Left renal cortex interstitium (tissue), 4 donors: ENCODE data around the gene WNK3. TPM values are rescaled to one million over a fixed set of nuclear protein-coding genes. Genes with fewer than 3 reads are reported as not detected.
"Not testable (repeated sequence)": the region's sequence is repeated elsewhere in the genome, so short reads cannot be mapped to it uniquely, and the experiment has no call there.

ENCODE experiments used
- DNase-seq, 4 donors: peaks; one replicate each; pipeline ENCODE4 v3.0.0-alpha.2; 2013; ENCODE audit warnings: low read depth in 4 of 4, low spot score in 2 of 4, missing footprints in 1 of 4
- polyA plus RNA-seq, 4 donors: library from polyadenylated mRNA; unstranded; fragments of 120-200 nt; gene quantifications; one replicate each; pipeline ENCODE4 v1.2.1, GENCODE V29; 2013; ENCODE audit not compliant: insufficient read length in 4 of 4

WNK3 gene
- polyA plus RNA-seq = 1 to 10 TPM; 3.7 to 6.4 (median 5.1) TPM

DNA sequence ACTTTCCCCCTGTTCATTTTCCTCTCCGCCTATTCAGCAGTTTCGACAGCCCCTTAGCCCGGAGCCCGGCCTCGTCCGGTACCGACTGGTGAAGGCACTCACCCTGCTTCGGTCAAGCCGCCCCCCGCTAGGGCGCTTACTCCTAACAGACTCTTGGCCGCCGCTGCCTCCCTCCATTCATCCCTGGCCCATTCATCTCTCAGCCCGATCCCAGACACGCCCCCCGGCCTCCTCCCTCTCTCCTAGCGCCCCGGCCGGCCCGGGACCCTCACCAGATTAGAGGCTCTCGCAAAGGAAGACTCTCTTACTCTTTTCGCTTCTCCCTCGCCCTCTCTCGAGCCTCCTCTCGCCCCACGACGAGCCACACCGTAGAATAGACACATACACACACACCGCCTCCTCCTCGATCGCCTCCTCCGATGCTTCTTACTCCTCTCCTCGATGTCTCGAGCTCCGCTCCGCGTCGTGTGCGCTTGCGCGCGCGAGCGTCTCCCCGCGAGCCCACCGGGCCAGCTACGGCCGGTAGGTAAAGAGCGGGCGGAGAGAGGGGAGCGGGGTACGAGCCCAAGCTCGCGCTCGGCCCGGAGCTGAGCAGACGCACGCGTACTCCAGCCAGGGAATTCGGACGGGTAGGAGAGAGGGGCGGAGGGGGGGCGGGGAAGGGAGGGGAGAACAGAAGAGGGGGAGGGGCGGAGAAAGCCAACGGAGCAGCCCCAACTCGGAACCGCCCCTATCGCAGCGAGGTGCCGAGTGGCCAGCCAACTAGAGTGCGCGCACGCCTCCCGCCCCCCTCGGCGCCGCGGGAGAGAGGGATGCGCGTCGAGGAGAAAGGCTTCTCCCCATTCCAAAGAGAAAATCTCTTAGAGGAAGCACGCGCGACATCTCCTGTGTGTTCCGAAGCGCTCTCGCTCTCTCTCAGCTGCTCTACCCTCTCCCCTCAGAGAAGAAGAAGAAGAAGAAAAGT lies at the start of gene WNK3:
WNK3 (minus strand) TSS at position 633 of the 964 bp plus-strand sequence.
- DNase-seq = peak; percentile 41 to 75 (median 64)

DNA sequence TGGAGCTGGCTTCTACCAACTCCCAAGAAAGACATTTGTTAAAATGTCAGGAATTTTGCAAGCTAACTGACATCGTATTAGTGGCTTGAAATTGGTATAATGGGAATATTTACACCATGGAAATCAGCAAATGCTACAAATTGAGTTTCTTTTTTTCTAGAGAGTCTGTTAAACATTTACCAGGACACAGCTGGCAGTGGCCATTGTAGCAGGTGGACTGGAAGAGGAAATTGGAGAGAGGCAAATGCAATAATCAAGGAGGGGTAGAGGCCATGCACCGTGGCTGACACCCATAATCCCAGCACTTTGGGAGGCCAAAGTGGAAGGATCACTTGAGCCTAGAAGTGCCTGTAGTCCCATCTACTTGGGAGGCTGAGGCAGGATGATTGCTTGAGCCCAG lies 49.4 kb upstream of the WNK3 start:
- no peak for DNase-seq

DNA sequence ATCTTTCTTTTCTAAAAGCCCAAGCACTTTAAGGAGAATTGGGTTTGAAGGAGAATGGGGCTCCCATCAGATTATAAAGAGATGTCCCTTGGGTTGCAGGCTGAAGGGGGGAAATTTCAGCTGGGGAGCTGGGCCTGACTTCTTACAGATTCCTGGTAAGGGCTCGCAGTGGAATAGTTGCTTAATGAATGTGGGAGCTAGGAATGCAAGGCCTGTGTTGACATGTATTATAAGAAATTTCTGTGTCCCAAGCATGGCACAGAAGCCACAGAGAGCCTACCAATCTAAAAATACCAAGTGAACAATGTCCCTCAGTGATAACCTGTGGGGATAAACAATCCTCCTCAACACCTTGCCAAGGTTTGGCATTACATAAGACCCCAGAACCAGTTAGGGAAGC lies 39.3 kb upstream of the WNK3 start:
- DNase-seq = no peak

DNA sequence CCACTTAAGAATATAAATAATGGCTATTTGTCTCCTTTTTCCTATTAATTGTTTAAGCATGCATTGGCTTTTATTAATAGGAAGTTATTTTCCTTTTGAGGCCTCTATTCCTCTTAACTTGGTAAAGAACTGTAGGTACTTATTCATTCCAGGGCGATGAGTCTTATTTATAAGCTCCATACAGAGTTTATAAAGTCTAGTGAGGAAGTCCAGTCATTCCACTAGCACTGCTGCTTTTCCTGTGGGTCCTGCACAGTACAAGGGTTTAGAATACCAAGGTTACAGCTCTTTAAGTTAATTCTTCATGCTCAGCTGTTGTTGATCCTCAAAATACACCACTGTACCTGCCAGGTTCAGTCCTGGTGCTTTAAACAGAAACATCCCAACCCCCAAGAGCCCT lies 28.5 kb upstream of the WNK3 start:
- DNase-seq = no peak

DNA sequence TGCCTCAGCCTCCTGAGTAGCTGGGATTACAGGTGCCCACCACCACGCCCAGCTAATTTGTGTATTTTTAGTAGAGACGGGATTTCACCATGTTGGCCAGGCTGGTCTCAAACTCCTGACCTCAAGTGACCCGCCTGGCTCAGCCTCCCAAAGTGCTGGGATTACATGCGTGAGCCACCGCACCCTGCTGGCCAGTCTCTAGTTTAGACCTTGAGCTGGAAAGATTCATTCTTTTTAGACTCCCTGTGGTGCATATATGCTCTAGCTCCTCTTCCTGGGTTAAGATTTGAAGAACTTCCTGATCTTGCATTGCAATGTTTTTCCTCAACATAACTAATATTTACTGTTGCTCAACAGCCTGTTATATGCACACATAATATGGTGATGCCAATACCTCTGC lies 26.8 kb upstream of the WNK3 start:
- not testable (repeated sequence) for DNase-seq

DNA sequence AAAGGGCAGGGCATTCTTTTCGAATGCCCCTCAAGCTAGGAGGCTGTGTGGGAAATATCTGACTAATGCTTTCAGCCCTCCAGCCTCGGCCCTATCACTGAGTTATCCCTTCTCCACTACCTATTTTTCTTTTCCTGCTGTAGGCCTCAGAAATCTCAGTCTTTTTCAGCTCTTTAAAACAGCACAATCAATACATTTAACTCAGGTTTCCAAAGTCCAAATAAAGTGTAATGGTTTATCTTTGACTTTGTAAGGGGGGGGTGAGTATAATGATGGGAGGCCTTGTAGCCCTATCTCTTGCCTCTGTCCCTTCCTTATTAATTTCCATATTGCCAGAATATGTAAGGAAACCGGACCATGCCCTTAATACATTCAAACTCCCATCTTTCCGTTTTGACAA lies 1.6 kb upstream of the WNK3 start:
- DNase-seq = no peak

DNA sequence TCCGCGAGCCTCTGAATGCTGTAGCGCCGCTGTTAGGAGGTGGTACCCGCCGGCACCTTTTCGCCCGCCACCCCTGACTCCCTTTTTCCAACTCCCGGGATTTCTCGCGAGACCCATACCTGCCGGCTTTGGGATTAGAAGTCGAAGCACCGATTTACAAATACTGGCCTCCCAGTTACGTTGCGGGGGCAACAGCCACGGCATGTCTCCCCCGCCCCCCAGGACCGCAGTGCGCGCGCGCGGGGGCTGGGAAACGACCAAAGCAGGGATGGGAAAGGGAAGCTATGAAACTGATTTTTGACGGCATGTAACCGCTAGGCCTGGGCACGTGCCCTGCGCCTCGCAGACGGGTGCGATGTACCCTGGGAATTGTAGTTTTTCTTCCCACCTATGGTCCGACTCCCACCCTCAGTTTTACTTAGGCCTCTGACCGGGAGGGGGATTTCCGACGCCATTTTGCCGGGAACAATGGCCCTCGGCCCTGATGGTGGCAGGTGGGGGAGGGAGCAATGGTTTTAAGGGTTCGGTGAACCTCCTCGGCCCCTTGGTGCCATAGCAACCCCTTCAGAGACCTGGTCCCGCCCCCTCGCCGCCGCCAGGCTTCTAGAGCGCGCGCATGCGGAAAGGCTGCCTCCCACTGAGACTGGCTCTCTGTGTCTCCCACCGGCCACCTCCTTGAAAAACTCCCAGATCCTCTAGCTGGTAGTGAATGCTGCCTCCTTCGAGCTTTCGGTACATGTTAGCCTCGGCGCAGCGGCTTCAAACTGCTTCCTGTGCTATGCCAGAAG lies 772 bp upstream of the WNK3 start:
- DNase-seq = peak; percentile 65 to 91 (median 75)

DNA sequence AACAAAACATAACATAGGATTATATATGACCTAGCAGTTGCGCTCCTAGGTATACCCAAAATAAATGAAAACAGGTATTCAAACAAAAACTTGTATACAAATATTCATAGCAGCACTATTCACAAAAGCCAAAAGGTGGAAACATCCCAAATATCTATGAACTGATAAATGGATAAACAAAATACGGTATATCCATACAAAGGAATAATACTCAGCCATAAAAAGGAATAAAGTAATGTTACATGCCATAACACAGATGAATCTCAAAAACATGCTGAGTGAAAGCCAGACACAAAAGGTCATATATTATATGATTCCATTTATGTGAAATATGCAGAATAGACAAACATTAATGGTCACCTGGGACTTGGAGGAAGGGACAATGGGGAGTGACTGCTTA lies 5.2 kb downstream of the WNK3 start:
- no peak for DNase-seq

DNA sequence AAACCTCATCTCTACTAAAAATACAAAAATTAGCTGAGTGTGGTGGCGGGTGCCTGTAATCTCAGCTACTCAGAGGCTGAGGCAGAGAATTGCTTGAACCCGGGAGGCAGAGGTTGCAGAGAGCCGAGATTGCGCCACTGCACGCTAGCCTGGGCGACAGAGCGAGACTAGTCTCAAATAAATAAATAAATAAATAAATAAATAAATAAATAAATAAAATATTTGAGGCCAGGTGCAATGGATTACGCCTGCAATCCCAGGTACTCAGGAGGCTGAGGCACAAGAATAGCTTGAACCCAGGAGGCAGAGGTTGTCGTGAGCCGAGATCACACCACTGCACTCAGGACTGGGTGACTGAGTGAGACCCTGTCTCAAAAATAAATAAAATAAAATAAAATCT lies 20.5 kb downstream of the WNK3 start:
- DNase-seq = not testable (repeated sequence)

DNA sequence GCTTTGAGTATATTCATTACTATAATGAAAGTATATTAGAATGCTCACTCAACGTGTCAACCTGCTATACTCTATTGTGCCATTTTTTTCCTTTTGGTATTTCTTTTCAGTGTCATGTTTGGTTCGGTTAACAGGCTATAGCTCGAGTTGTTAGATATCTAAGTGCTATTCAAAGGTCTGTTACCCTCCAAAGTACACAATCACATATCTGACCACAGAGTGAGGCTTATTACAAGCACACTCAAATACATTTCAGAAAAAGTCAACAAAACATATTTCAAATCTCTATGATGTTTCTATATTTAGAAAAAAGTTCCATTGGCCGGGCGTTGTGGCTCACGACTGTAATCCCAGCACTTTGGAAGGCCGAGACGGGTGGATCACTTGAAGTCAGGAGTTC lies 32.8 kb downstream of the WNK3 start:
- no peak for DNase-seq

DNA sequence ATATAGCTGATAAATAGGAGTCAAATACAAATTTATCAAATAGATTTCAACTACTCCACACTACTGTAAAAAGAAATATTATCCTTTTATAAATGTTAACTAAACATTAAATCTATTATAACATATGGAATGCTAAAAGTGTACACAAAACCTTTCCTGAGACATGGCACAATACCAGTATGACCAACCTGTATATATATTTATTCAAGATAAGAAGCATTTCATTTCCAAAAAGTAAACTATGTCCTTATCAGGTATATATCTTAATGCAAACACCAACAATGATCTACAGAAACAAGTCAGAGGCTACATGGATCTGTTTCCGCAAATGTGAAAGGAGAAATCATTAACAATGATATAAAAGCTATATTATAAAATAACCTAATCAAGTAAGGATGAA lies 37.8 kb downstream of the WNK3 start:
- no peak for DNase-seq

DNA sequence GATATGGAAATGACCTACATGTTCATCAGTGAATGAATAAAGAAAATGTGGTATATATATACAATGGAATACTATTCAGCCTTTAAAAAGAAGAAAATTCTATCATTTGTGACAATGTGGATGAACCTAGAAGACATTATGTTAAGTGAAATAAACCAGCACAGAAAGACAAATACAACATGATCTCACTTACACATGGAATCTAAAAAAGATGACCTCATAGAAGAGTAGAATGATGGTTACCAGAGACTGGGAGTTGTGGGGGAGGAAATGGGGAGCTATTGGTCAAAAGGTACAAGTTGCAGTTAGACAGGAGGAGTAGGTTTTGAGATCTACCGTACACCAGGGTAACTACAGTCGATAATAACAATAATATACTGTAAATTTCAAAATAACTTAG lies 51.5 kb downstream of the WNK3 start:
- no peak for DNase-seq

DNA sequence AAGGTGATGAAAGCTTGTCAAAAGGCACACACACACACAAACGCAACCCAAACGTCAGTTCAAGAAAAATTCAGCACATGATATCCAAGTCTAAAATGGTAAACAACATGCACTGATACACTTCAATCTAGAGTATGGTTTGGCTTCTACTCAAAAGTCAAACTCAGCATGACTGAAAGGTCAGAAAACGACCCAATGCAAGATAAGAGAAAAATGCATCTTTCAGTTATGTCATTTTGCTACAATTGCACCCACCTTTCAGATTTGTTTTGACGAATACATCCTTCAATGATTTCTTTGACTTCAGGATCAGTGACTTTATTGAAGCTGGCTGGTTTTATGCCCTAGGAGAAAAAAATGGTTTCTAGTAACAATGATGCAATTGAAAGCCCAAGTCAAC lies 56.3 kb downstream of the WNK3 start:
- no peak for DNase-seq

DNA sequence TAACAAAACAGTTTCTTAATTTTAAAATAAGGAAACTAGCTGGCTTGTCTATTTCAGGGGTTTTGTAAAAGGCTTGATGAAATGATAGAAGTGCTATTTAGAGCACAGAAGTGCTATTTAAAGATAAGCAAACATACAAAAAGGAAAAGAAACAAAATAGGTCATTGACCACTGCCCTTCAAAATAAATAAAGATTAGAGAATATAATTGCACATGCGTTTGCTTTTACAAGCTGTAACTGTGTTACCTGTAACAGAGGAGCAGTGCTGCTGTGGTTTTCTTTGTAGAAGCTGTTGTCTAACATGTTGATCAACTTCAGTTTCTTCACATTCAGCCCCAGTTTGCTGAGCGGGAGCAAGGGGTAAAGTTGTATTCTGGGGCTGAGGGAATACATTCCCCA lies 63.5 kb downstream of the WNK3 start:
- no peak for DNase-seq

DNA sequence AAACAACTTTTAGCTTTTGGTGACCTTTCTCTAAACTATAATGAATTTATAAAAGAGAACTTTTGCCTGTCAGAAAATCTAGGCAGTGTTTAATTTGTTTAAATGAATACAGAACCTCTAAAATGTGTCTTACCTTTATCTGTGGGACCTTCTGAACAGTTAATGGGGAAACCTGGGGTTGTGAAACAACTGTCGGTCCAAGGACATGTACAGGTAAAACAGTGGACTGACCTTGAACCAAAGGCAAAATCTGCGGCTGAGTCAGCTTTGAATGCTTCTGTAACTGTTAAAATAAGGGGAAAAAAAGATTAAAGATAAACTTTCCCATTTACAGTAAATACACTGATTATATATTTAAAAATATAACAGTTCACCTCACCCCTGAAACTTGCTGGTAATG lies 65.1 kb downstream of the WNK3 start:
- no peak for DNase-seq

DNA sequence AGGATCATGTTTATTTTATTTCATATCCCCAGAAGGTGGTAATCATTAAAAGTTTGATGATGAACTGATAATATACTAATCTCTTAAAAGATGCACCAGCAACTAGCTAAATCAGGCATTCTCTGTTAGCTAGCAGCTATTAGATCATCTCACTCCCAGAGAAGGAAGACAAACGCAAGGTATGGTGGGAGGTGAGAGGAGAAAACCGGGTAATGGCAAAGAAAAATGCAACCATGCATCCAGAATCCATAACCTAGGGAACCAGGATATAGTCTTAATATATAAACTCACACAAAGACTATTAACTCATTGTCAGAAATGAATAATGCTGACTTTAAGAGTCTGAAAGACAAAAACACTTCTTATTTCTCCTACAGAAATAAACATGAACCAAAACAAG lies 66.1 kb downstream of the WNK3 start:
- DNase-seq = no peak

DNA sequence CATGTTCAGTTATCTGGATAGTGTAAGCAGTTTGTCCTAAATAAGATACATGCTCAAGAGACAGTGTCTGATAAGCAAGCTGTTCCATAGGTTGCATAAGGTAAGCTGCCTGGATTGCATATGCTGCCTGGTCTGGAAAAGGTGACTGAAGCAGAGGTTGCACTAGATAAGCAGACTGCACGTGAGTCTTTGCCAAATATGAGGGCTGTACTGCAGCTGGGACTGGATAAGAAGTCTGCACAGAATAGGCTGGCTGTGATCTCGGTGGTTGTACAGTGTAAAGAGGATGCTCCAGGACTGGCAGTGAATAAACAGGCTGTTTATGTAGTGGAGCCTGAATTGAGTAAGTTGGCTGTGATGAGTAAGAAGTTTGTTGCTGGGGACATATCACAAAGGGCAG lies 68.9 kb downstream of the WNK3 start:
- no peak for DNase-seq

DNA sequence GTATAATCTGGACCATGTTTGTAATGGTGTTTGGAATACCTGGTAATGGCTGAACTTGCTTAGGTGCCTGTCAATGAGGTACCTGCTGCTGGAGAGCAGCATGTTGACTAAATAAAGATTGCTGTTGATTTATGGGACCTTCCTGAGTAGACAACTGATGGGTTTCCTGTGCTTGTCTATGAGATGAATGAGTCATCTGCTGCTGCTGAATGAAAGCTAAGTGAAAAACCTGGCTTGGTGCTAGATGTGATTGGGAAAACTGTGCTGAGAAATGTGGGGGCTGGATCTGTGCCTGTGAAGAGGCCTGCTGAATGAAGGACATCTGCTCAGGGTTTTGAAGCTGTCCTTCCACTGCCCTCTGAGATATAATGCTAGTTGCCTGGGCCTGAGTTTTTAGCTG lies 69.6 kb downstream of the WNK3 start:
- no peak for DNase-seq

DNA sequence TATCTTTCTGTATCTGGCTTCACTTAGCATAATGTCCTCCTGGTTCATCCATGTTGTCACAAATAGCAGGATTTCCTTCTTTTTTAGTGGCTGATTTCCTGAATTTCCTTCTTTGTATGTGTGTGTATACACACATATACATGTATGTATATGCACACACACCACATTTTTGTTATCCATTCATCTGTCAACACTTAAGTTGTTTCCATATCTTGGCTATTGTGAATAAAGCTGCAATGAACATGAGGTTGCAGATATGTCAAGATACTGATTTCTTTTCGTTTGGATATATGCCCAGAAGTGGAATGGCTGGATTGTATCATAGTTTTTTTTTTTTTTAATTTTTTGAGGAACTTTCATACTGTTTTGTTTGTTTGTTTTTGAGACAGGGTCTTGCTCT lies 76.2 kb downstream of the WNK3 start:
- no peak for DNase-seq

DNA sequence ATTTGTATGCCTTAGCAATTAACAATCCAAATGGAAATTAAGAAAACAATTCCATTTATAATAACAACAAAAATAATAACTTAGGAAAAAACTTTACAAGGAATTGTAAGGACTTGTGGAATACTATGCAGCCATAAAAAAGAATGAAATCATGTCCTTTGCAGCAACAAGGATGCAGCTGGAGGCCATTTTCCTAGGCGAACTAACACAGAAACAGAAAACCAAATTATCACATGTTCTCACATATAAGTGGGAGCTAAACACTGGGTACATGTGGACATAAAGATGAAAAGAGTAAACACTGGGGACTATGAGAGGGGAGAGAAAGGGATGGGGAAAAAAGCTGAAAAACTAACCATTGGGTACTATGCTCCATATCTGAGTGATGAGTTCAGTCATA lies 77.4 kb downstream of the WNK3 start:
- DNase-seq = no peak

DNA sequence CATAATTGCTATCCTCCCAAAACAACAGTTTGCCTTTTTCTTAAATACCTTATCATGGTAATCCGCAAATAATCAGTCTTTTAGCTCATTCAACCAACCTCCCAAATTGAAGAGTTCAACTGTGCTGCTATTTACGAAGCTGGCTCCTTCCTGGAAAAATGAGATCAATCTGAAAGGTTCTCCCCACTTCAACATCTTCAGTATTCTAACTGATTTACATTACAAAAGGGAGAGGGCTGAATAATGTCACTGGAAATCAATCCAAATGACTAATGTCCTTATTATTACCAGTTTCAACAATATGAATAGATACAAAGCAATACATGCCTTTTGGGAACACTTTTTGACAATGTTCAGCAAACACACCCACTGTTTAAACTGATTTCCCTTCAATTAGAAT lies 86.2 kb downstream of the WNK3 start:
- DNase-seq = no peak

DNA sequence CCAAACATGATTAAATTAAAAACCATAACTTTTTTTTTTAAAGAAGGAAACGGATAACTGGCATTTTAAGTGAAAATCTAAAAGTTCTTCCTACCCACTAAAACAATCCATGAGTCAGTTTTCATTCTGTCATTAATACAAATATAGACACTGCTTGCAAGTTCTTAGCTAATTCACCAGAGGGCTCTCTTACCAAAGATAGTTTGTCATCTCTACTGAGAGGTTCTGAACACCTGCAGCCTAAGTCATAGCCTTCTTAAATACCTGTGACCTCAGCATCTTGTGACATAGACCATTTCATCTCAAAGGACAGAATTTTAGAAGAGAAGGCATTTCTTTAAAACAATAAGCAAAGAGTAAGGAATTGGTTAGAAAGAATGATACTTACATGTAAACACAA lies 109.5 kb downstream of the WNK3 start:
- no peak for DNase-seq
